AG08395 (cell line): ENCODE results near the gene CAPNS1.
A peak's percentile ranks its signal among the peaks of the same experiment; 100 is the strongest.

Source experiments
- DNase-seq: peaks from one replicate; pipeline ENCODE4 v3.0.0; 2012; ENCODE audit warnings: mixed read lengths, low spot score

CAPNS1 gene

DNA sequence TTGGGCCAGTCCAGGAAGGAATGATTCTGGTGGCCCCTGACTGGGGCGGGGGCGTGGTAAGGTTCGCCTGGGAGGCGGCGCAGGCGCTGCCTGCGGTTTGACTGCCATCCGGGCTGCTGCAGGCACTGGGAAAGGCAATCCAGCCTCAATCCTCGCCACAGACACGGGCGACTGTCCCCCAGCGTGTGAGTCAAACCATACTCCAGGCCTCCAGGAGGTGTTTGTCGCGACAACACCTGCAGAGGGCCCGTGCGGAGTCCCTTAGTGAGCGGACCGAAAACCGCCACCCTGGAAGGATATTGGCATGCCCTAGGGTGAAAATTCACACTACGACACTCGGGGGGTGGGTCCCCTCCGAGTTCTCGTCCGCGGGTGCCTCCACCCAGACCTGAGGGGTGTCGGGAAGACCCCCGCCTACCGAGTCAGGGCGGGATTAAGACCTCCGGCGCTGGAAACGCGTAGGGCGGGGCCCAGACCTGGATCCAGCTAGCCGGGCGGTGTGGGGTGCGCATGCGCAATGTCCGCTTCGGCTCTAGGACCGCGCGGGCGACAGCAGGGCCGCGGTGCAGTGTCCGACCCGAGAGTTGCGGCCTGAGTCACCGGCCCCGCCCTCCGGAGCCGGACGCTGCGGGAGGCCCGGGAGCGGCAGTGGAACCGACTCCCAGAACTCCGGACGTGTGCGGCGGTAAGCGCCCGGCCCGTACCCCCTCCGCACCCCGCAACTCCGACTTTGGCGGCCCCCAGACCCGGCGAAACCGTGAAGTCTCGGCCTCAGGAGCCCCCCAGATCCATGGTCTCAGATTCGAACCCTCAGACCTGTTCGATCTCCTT, at the start of gene CAPNS1:
Gene CAPNS1 (plus strand): TSS at position 594 of the 831 bp plus-strand sequence. CDS start 946 bp downstream, outside the sequence.
- DNase-seq: peak; percentile 99

DNA sequence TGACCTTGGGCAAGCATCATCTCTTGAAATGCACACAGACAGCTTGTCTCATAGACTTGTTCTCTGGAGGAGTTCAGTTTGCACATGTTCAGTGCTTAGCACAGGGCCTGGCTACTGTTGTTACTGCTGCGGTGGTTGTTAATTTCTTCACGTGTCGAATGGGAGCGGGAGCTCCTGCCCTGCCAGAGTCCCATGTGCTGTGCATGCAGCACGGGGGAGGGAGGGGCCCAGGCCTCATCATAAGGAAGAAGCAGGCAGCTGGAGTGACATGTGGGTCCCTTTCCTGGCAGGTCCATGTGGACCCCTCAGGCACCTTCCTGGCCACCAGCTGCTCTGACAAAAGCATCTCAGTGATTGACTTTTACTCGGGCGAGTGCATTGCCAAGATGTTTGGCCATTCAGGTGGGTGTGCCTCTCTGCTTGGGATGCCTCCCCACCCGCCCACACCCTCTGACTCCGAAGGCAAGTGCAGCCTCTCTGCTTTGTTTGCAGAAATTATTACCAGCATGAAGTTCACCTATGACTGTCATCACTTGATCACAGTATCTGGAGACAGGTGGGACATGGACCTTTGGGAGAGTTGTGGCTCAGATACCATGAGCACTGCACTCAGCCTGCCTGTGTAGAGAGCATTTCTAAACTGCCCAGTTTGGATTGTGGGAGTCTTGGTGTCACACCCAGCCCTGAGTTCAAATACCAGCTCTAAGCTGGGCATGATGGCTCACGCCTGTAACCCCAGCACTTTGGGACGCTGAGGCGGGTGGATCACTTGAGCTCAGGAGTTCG, 48.8 kb upstream of the CAPNS1 start:
- DNase-seq: no peak

DNA sequence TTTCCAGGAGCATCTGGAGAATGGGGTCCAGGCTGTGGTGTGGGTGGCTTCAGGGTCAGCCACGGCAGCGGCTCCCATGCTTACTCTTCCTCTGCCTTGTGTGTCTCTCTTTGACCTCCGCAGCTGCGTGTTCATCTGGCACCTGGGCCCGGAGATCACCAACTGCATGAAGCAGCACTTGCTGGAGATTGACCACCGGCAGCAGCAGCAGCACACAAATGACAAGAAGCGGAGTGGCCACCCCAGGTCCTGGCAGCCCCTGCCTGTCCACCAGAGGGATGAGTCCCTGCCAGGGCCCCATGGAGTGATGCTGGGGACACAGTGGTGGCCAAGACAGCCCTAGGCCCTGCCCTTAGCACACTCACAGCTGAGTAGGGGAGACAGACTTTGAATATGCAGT, 47.3 kb upstream of the CAPNS1 start:
- no peak for DNase-seq

DNA sequence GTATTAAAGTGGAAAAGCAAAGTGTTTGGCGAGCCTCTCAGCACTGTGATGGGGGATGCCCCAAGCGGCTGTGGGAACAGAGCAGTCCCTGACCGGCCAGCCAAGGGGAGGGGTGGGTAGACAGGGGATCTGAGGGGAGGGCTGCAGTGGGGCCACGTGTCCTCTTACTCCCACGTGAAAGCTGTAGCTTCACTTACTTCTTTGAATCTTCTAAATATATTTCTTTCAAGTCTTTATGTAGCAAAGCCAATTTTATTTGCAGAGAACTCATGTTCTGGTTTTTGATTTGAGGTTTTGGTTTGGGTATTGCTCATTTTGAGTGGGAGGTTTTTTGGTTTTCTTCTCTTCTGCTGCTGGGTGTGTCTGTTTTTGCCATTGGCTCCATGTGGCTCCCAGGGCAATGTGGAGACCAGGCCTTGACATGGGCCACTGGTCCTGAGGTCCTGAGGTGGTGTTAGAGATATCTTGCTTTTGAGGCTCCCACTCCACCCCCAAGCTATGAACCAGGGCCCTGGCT, 46.7 kb upstream of the CAPNS1 start:
- DNase-seq: no peak

DNA sequence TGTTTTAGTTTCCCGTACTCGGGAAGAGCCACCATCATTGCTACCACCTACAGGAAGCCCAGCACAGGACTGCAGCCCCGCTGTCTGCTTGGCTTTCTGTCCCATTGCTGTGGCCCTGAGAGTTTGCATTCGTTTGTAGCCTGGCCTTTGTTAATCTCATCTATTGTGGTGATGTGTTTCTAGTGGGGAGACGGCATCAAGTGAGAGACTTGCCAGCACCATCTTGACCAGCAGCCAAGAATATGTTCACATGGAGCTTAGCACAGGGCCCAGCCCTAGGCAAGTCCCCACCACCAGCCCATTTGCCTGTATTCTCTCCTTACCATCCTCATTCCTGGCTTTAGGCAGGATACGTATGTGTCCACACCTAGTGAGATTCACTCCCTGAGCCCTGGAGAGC, 46.2 kb upstream of the CAPNS1 start:
- peak; percentile 14 for DNase-seq

DNA sequence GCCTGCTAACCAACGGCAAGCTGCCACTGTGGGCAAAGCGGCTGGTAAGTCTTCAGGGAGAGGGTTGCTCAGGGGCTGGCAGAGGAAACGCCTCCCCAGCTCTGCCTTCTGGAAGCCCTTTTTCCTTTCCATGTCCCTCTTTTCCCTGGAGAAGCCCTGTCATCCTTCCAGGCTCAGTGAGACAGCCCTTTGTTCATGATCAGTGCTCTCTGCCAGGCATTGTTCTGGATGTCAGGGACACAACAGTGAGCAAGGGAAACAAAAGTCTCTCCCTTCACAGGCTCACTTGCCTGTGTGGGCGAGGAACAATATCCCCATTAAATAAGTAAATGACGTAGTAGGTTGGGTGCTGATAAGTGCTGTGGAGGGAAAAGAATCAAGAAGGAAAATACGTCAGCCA, 42.8 kb upstream of the CAPNS1 start:
- DNase-seq: no peak

DNA sequence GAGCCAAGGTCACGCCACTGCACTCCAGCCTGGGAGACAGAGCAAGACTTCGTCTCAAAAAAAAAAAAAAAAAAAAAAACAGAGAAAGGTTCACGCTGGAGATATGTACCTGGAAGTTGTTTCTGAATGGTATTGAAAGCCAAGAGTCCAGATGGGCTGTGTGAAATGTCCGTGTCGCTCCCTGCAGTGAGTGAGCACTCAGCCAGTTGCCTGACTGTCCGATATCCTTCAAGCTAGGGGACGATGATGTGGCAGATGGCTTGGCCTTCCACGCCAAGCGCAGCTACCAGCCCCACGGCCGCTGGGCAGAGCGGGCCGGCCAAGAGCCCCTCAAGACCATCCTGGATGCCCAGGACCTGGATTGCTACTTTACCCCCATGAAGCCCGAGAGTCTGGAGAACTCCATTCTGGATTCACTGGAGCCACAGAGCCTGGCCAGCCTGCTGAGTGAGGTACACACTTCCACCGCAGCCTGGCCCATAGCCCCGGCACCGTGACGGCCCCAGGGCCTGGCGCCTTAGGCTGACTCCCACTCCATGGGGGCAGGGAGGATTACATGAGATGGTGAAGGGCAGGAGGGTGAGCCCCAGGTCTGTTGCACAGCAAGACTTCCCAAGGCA, 40.6 kb upstream of the CAPNS1 start:
- no peak for DNase-seq

DNA sequence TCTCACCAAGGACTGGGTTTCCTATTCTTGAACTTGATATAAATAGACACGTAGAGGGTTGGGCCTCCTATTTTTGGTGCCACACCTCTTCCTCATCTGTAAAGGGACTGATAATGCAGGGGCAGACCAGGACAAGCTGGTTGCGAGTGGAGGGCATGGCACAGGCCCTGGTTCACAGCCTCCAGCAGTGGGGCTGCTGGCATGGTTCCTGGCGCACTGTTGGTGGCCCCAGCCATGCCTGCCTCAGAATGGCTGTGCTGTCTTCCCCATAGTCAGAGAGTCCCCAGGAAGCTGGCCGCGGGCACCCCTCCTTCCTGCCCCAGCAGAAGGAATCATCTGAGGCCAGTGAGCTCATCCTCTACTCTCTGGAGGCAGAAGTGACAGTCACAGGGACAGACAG, 39.4 kb upstream of the CAPNS1 start:
- no peak for DNase-seq

DNA sequence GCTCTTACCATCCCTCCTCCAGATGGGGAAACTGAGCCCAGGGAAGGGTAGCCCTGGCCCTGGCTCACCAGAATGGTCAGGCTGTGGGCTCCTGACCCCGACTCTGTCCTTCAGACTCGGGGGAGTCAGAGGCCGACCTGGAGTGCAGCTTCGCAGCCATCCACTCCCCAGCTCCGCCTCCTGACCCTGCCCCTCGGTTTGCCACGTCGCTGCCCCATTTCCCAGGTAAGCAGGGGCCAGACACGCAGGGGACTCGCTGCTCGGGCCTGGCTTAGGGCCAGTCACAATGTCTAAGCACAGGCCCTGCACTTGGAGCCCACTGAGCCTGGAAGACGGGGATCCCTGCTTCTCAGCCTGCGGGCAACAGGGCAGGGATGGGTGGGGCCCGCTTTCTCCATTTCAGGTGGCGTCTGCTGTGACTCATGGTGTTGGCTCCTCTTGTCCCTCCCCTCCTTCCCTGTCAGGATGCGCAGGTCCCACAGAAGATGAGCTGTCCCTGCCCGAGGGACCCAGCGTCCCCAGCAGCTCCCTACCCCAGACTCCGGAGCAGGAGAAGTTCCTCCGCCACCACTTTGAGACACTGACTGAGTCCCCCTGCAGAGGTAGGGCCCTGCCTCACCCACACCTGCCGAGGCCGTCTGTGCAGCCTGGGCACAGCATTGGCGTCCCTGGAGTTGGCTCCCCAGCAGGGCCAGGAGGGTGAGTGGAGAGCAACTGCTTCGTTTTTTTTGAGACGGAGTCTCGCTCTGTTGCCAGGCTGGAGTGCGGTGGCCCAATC, 38.1 kb upstream of the CAPNS1 start:
- no peak for DNase-seq

DNA sequence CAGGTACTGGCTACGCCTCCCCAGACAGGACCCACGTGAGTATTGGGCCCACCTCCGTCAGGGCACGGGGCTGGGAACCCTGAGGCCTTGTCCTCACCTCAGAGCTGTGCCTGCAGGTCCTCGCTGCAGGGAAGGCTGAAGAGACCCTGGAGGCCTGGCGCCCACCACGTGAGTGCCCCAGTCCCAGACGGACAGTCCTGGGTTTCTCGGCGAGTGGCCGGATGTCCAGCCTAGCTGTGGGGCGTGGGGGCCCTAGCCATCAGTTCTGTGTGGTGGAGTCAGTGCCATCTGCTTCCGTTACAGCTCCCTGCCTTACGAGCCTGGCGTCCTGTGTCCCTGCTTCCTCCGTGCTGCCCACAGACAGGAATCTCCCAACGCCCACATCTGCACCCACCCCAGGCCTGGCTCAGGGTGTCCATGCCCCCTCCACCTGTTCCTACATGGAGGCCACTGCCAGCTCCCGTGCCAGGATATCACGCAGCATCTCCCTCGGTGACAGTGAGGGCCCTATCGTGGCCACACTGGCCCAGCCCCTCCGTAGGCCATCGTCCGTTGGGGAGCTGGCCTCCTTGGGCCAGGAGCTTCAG, 36.7 kb upstream of the CAPNS1 start:
- DNase-seq: no peak

DNA sequence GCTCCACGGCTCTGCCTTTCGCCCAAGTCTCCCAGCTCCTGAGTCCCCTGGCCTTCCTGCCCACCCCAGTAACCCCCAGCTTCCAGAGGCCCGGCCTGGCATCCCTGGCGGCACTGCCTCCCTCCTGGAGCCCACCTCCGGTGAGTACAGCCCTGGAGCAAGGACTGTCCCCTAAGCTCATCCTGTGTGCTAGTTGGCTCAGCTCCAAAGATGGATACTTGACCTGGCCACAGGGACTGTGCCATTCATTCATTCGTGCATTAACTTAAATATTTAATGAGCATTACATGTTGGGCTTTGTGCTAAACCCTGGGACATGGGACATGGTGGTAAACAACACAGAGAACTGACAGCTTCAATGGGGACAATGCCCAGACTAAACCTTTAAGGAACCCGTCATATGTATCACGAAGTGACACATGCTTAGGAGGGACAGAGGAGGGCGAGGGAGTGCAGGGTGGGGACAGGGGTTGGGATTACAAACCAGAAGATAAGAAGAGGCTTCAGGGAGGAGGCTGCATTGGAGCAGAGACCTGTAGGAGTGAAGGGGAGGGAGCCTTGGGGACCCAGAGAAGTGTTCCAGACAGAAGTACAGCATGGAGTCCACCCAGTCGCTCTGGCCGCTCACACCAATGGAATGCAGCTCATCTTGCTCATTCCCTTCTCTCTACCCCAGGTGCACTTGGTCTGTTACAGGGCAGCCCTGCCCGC, 35.9 kb upstream of the CAPNS1 start:
- DNase-seq: no peak

DNA sequence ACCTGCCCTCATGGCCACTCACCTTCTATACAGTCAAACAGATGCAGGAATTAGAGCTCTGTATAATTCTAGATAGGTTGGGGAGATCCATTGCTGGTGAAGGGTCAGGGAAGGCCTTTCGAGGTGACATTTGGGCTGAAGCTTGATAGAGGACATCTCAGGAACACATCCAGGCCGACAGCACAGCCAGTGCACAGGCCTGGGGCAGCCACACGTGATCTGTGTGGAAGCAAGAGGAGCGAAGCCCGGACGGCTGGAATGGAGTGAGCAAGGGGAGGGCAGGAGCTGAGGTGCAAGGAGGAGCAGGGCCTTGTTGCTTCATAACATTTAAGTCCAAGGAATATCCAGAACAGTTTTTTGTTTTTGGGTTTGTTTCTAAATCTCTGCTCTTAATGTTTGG, 33.4 kb upstream of the CAPNS1 start:
- no peak for DNase-seq

DNA sequence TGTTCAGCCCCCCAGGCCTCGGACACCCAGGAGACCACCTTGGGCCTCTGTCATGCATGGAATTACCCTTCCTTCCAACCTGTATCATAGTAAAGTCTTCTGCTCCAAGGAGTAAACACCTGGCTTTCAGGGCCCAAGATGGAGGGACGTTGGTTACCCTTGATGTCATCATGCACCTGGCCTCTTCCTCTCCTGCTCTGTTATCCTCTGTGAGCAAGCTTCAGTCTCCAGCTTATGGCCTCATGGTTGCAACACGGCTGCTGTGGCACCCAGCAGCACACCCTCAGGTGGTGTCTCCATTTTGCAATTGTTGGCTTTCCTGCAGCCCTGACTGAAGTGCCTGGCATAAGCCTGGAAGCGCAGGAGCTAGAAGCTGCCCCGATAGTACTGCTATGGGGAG, 32.9 kb upstream of the CAPNS1 start:
- DNase-seq: no peak

DNA sequence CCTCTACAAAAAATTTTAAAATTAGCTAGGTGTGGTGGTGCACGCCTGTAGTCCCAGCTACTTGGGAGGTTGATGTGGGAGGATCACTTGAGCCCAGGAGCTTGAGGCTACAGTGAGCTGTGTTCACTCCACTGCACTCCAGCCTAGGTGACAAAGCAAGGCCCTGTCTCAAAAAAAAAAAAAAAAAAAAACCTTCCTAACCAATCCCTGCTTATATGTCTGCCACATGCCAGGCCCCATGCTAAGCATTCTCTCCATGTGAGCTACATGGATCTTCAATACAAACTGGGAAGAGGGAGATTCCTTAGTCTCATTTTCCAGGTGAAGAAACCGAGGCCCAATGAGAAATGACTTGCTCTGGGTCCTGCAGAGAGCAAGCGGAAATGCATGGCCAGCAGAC, 31.2 kb upstream of the CAPNS1 start:
- DNase-seq: no peak

DNA sequence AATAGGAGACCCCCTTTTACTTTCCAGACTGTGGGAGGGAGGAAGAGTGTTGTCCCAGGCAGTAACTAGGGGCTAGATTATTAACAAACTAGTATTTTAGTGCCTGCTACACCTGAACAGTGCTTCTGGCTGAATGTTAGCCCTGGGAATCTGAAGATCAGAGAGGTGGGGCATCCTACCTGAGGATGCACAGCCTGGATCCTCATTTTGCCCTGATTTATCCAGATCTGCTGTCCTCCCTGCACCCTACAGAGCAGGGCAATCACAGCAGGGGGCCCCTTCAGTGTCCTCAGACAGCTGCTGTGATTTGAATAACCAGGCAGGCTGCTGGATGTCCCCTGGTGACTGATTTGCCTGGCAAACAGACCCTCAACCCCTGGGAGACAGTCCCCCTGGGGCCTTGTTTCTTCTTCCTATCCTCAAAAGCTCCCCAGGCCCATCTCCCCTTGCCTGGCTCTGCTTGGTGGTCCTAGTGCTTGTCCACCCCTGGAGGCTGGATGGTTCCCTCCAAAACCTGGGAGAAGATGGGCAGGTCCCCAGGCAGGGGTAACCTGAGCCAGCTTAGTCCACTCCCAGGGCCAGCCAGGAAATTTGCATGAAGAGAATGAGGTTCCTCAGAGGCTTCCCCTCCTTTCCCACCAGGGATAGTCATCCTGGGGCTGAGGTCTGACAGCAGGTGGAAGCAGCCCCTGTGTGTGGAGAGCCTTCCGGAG, 29.2 kb upstream of the CAPNS1 start, which contains the start of gene OVOL3:
Gene OVOL3 (plus strand): TSS at position 657 of the 713 bp plus-strand sequence. CDS start 60 bp downstream, outside the sequence.
- no peak for DNase-seq

DNA sequence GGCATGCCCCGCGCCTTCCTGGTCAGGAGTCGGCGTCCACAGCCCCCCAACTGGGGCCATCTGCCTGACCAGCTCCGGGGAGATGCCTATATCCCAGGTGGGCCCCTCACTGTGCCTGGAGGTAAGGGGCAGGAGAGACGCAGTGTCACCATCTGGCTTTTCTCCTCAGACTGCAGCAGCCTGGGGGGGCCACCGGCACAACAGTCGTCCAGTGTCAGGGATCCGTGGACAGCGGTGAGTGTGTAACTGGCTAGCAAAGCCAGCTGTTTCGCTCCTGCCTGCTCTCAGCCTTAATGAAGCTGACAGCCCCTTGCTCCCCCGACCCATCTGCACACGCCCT, 28.7 kb upstream of the CAPNS1 start:
- no peak for DNase-seq

DNA sequence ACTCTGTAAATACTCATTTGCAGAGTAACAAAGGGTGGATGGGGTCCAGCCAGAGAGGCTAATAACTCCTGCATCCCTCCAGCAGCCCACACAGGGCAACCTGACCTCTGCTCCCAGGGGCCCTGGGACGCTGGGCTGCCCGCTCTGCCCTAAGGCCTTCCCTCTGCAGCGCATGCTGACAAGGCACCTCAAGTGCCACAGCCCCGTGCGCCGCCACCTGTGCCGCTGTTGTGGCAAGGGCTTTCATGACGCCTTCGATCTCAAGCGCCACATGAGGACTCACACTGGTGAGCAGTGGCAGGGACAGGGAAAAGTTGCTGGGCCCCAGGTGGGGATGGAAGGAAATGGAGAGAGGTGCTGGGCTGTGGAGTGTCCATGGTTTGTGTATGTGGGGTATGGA, 27.2 kb upstream of the CAPNS1 start:
- no peak for DNase-seq

DNA sequence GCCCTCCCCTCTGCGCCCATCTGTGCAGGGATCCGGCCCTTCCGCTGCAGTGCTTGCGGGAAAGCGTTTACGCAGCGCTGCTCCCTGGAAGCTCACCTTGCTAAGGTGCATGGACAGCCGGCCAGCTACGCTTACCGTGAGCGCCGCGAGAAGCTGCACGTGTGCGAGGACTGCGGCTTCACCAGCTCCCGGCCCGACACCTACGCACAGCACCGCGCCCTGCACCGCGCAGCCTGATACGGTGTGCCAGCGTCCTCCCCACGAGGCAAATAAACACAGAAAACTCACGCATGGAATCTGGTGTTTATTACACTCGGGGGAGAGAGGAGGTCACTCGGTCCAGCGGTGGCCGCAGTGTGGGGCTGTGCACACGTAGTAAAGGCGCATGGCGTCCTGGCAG, 26.4 kb upstream of the CAPNS1 start:
- no peak for DNase-seq

DNA sequence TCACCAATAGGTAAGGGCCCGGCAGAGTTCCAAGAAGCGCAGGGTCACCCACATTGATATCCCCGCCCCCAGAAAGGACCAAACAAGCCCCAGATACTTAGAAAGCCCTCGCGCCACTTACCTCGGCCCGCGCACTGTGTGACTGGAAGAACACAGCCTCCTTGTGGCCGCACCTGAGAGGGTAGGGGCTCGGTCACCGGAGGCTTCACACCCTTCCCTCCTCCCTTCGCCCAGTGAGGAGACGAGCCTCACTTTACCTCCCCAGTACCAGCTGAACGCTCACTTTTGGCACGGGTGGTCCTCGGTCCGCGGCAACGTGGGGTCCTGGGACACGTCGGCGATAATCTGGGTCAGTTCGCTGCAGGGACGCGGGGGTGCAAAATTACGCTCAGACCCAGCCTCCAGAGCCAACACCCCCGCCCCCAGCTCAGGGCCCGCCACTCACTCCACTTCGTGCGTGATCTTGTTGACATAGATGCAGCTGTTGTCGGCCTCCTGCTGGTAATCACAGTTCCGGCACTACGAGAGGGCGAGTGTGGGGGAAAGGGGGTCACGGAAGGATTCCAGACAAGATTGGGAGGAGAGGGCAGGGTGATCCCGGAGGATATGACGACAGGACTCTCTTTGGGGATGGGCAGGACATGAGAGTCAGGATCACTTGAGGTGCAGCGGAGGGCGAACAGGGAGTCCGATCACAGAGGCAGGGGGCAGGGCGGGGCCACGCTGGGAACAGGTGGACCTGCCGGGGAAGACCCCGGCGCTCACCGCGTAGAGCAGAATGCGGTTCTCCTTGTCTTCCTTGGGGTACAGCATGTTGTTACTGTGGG, 25.8 kb upstream of the CAPNS1 start:
- DNase-seq: peak; percentile 34
